Hematopoietic multipotent progenitor cell (in vitro differentiated cells): ENCODE results near the gene ATP7B. TPM values are rescaled to one million over a fixed set of nuclear protein-coding genes. Genes with fewer than 3 reads are reported as not detected.
"Not testable (repeated sequence)": the region's sequence is repeated elsewhere in the genome, so short reads cannot be mapped to it uniquely, and the experiment has no call there.

Experiments used
- DNase-seq, 3 donors: peaks; one replicate each; pipeline ENCODE4 v3.0.0-alpha.2; 2011 to 2015; ENCODE audit warnings: low read depth in 2 of 3, low spot score in 2 of 3
- total RNA-seq: library from RNA; depleted of rRNA; stranded (reverse); fragments of >200 nt; gene quantifications from one replicate; pipeline ENCODE4 v1.2.3, GENCODE V29; 2012

ATP7B gene
- total RNA-seq, 1 donor, result 14.0 TPM

GRCh38 chr13:52006523-52007245, 4.6 kb downstream of the ATP7B start:
- DNase-seq, result no peak

- DNase-seq, result no peak
Measured at GRCh38 chr13:52005841-52006522, 5.3 kb downstream of the ATP7B start.

- peak in 1 of 3 donors; percentile 32 for DNase-seq
Measured at GRCh38 chr13:52004511-52005170, 6.6 kb downstream of the ATP7B start.

- DNase-seq, result no peak
Measured at GRCh38 chr13:52003541-52003940, 7.7 kb downstream of the ATP7B start.

GRCh38 chr13:52002361-52002760, 8.9 kb downstream of the ATP7B start:
- no peak for DNase-seq

GRCh38 chr13:52001120-52001731, 10.0 kb downstream of the ATP7B start:
- DNase-seq, result peak in 2 of 3 donors; percentile 18 to 63

- no peak for DNase-seq
Measured at GRCh38 chr13:51999921-52000320, 11.3 kb downstream of the ATP7B start.

GRCh38 chr13:51999510-51999911, 11.7 kb downstream of the ATP7B start:
- DNase-seq, result no peak

GRCh38 chr13:51998723-51999509, 12.3 kb downstream of the ATP7B start:
- no peak for DNase-seq

- no peak for DNase-seq
Measured at GRCh38 chr13:51997641-51998330, 13.5 kb downstream of the ATP7B start.

GRCh38 chr13:51997186-51997585, 14.1 kb downstream of the ATP7B start:
- no peak for DNase-seq

GRCh38 chr13:51996641-51997040, 14.6 kb downstream of the ATP7B start:
- no peak for DNase-seq

GRCh38 chr13:51995677-51996551, 15.3 kb downstream of the ATP7B start:
- DNase-seq, result peak in 1 of 3 donors; percentile 23

GRCh38 chr13:51993713-51994112, 17.5 kb downstream of the ATP7B start:
- DNase-seq, result no peak

GRCh38 chr13:51988988-51989618, 22.1 kb downstream of the ATP7B start:
- no peak for DNase-seq

GRCh38 chr13:51984904-51985303, 26.3 kb downstream of the ATP7B start:
- not testable (repeated sequence) for DNase-seq

GRCh38 chr13:51983292-51983691, 28.0 kb downstream of the ATP7B start:
- DNase-seq, result not testable (repeated sequence)

- no peak for DNase-seq
Measured at GRCh38 chr13:51981355-51981754, 29.9 kb downstream of the ATP7B start.
